HCT116 (cell line): ENCODE measurements around the gene DCN. TPM values are rescaled to one million over a fixed set of nuclear protein-coding genes. Genes with fewer than 3 reads are reported as not detected.
"Not testable (repeated sequence)": the region's sequence is repeated elsewhere in the genome, so short reads cannot be mapped to it uniquely, and the experiment has no call there.

Source experiments
- ATAC-seq: fragments of 200-7000 bp; cut with Tn5 transposase; 2 replicates; pipeline ENCODE4 v1.9.1; 2020; ENCODE audit warnings: mild to moderate bottlenecking, moderate library complexity
- BruUV-seq: library from RNA; stranded (reverse); fragments of 400-500 nt; replicated peaks from 2 replicates; lab custom pipeline; 2021; lab: Mats Ljungman, UMichigan
- CTCF ChIA-PET: fragments of 300-600 bp; sonication (Branson Sonifier 250); formaldehyde crosslinking; loops from one replicate; lab custom pipeline; 2021; ENCODE audit warnings: antibody characterized with exemption; lab: Charles Lee
- POLR2A ChIA-PET: fragments of 300-600, 350-600 bp; sonication (Branson Sonifier 250); formaldehyde crosslinking; loops from one replicate; lab custom pipeline; 2021; ENCODE audit warnings: antibody characterized with exemption; lab: Charles Lee
- RAD21 ChIA-PET, 2 experiments: fragments of 300-600 bp; sonication (Branson Sonifier 250); formaldehyde crosslinking; loops; one replicate each; lab custom pipeline; 2023; ENCODE audit warnings: low total read pairs in 2 of 2; ENCODE audit not compliant: uncharacterized antibody in 2 of 2, unreplicated experiment in 2 of 2, low non-redundant PET in 1 of 2; lab: Charles Lee
- DNase-seq: peaks from one replicate; pipeline ENCODE4 v3.0.0-alpha.2; 2010; ENCODE audit warnings: low read depth, low spot score
- H2AFZ ChIP-seq: fragments of 200-600 bp; shearing (Covaris generic), sonication (generic); 2 replicates; pipeline ENCODE4 v1.6.1; 2017; ENCODE audit warnings: low read depth, mixed run types, mixed read lengths, antibody characterized with exemption, low read length; ENCODE audit not compliant: poor library complexity, severe bottlenecking
- H3K27ac ChIP-seq: 2 replicates; pipeline ENCODE4 v1.5.1; 2012; ENCODE audit warnings: low read depth, low read length
- H3K27me3 ChIP-seq: fragments of 200-600 bp; sonication (generic); 2 replicates; pipeline ENCODE4 v1.6.1; 2016; ENCODE audit warnings: mixed run types, low read length, mixed read lengths; ENCODE audit not compliant: insufficient read depth
- H3K36me3 ChIP-seq, 2 experiments: fragments of 200-500 bp in 1 of 2; fragments of 200-600 bp in 1 of 2; sonication (Bioruptor generic) in 1 of 2; sonication (generic) in 1 of 2; 2 replicates each; pipeline versions ENCODE4 v1.5.1 to v1.6.1; 2014 to 2016; ENCODE audit warnings: low read length in 2 of 2, inconsistent platforms in 1 of 2, mixed read lengths in 1 of 2, mixed run types in 1 of 2; ENCODE audit not compliant: insufficient read depth in 2 of 2, control insufficient read depth in 1 of 2
- H3K4me1 ChIP-seq, 2 experiments: fragments of 200-600 bp in 1 of 2; sonication (generic) in 1 of 2; 2 replicates each; pipeline versions ENCODE4 v1.5.1 to v1.6.1; 2012 to 2017; ENCODE audit warnings: low read length in 2 of 2, inconsistent platforms in 1 of 2, mild to moderate bottlenecking in 1 of 2, mixed read lengths in 1 of 2, mixed run types in 1 of 2, moderate library complexity in 1 of 2; ENCODE audit not compliant: insufficient read depth in 2 of 2, control insufficient read depth in 1 of 2
- H3K4me2 ChIP-seq: fragments of 200-600 bp; sonication (generic); 2 replicates; pipeline ENCODE4 v1.6.1; 2017; ENCODE audit warnings: mixed run types, low read length, mixed read lengths
- H3K4me3 ChIP-seq, 2 experiments: fragments of 200-600 bp in 1 of 2; sonication (generic) in 1 of 2; replicated peaks in 1 of 2; 2 replicates each; pipeline ENCODE4 v1.5.1; 2011 to 2016; ENCODE audit warnings: low read length in 2 of 2, control low read depth in 1 of 2, low read depth in 1 of 2, mild to moderate bottlenecking in 1 of 2, mixed read lengths in 1 of 2, mixed run types in 1 of 2
- H3K79me2 ChIP-seq: fragments of 200-600 bp; sonication (generic); 2 replicates; pipeline ENCODE4 v1.6.1; 2017; ENCODE audit warnings: mild to moderate bottlenecking, mixed run types, low read length, moderate library complexity, mixed read lengths; ENCODE audit not compliant: insufficient read depth
- H3K9ac ChIP-seq: fragments of 200-600 bp; sonication (generic); 2 replicates; pipeline ENCODE4 v1.6.1; 2016; ENCODE audit warnings: low read length, mixed read lengths
- H3K9me2 ChIP-seq: fragments of 200-600 bp; sonication (generic), shearing (Covaris generic); 2 replicates; pipeline ENCODE4 v1.6.1; 2017; ENCODE audit warnings: mixed run types, mild to moderate bottlenecking, moderate library complexity; ENCODE audit not compliant: insufficient read depth
- H3K9me3 ChIP-seq, 2 experiments: fragments of 200-500 bp in 1 of 2; fragments of 200-600 bp in 1 of 2; sonication (Bioruptor generic) in 1 of 2; sonication (generic) in 1 of 2; 2 replicates each; pipeline ENCODE4 v1.6.1; 2014 to 2017; ENCODE audit warnings: low read length in 2 of 2, mixed read lengths in 2 of 2, inconsistent platforms in 1 of 2, low read depth in 1 of 2, mild to moderate bottlenecking in 1 of 2, mixed run types in 1 of 2, moderate library complexity in 1 of 2; ENCODE audit not compliant: control insufficient read depth in 1 of 2, insufficient read depth in 1 of 2
- H4K20me1 ChIP-seq: fragments of 200-600 bp; sonication (generic), shearing (Covaris generic); 2 replicates; pipeline ENCODE4 v1.6.1; 2017; ENCODE audit warnings: mixed run types, mild to moderate bottlenecking, moderate library complexity; ENCODE audit not compliant: insufficient read depth
- CBX3 ChIP-seq: IDR thresholded peaks from 2 replicates; pipeline ENCODE4 v1.6.1; 2012; ENCODE audit warnings: low read depth
- CEBPB ChIP-seq: IDR thresholded peaks from 2 replicates; pipeline ENCODE4 v1.6.1; 2012; ENCODE audit warnings: low read depth
- EGR1 ChIP-seq: IDR thresholded peaks from 2 replicates; pipeline ENCODE4 v1.6.1; 2012; ENCODE audit warnings: low read depth
- ELF1 ChIP-seq: IDR thresholded peaks from 2 replicates; pipeline ENCODE4 v1.6.1; 2012; ENCODE audit warnings: low read depth, borderline replicate concordance
- EZH2 ChIP-seq: fragments of 200-600 bp; sonication (generic); IDR thresholded peaks from 2 replicates; pipeline ENCODE4 v1.6.1; 2017; ENCODE audit warnings: antibody characterized with exemption, mixed run types
- EZH2phosphoT487 ChIP-seq: fragments of 200-600 bp; IDR thresholded peaks from 2 replicates; pipeline ENCODE4 v1.6.1; 2018; ENCODE audit warnings: antibody characterized with exemption, borderline replicate concordance
- FOSL1 ChIP-seq: IDR thresholded peaks from 2 replicates; pipeline ENCODE4 v1.6.1; 2012; ENCODE audit warnings: low read depth
- JUND ChIP-seq: IDR thresholded peaks from 2 replicates; pipeline ENCODE4 v1.6.1; 2012
- POLR2A ChIP-seq: IDR thresholded peaks from 2 replicates; pipeline ENCODE4 v1.7.0; 2011; ENCODE audit warnings: borderline replicate concordance; ENCODE audit not compliant: insufficient read depth, insufficient read length; ENCODE audit errors: extremely low read depth
- RAD21 ChIP-seq: IDR thresholded peaks from 2 replicates; pipeline ENCODE4 v1.6.1; 2012; ENCODE audit warnings: low read depth, mild to moderate bottlenecking
- REST ChIP-seq: IDR thresholded peaks from 2 replicates; pipeline ENCODE4 v1.6.1; 2012; ENCODE audit warnings: low read depth
- SIN3A ChIP-seq: IDR thresholded peaks from 2 replicates; pipeline ENCODE4 v1.6.1; 2012; ENCODE audit warnings: low read depth
- SRF ChIP-seq: IDR thresholded peaks from 2 replicates; pipeline ENCODE4 v1.6.1; 2012; ENCODE audit warnings: low read depth
- TCF7L2 ChIP-seq: IDR thresholded peaks from 2 replicates; pipeline ENCODE4 v1.7.0; 2011; ENCODE audit warnings: borderline replicate concordance, inconsistent platforms; ENCODE audit not compliant: insufficient read depth, insufficient read length; ENCODE audit errors: extremely low read depth
- YY1 ChIP-seq: IDR thresholded peaks from 2 replicates; pipeline ENCODE4 v1.6.1; 2011; ENCODE audit warnings: low read length, low read depth, moderate library complexity, mild to moderate bottlenecking; ENCODE audit not compliant: insufficient replicate concordance; ENCODE audit errors: extremely low read depth
- ZBTB33 ChIP-seq: IDR thresholded peaks from 2 replicates; pipeline ENCODE4 v1.6.1; 2011; ENCODE audit warnings: mild to moderate bottlenecking, low read length, moderate library complexity; ENCODE audit not compliant: insufficient replicate concordance; ENCODE audit errors: extremely low read depth
- ZFX ChIP-seq: fragments of 450-650 bp; IDR thresholded peaks from 2 replicates; pipeline ENCODE4 v1.6.1; 2017
- ZNF274 ChIP-seq: fragments of 200-500 bp; sonication (Bioruptor generic); IDR thresholded peaks from 2 replicates; pipeline ENCODE4 v1.6.1; 2014; ENCODE audit warnings: mild to moderate bottlenecking, low read depth, low read length, inconsistent platforms
- intact Hi-C: fragments of 100-400 bp; cut with micrococcal nuclease; formaldehyde crosslinking; loops from 2 replicates; pipeline ENCODE4 v1.10.0; 2022
- total RNA-seq: library from RNA; stranded (reverse); gene quantifications from one replicate; pipeline ENCODE4 v1.2.1, GENCODE V29; 2021; ENCODE audit not compliant: unreplicated experiment

Gene DCN
- total RNA-seq, 1 experiment from 2014 or later: 3.6 TPM

GRCh38 chr12:91210144-91210543 is 27.5 kb upstream of the DCN start:
- Histone ChIP-seq H3K9me3 (no peaks in the 10 kb centered on the region), H3K27me3 (no peaks in the 10 kb centered on the region), H3K9me2 (no peaks in the 10 kb centered on the region), H3K4me3 (no peak overlapping the region), H4K20me1 (no peaks in the 10 kb centered on the region), H3K9ac (no peak overlapping the region), H3K79me2 (no peaks in the 10 kb centered on the region), H3K27ac (no peak overlapping the region), H3K36me3 (no peaks in the 10 kb centered on the region), H3K4me1 (no peaks in the 10 kb centered on the region), H3K4me2 (no peak overlapping the region), H2AFZ (no peak overlapping the region)
- intact Hi-C loops: no loop called here
- ChIA-PET RAD21 (no interaction called here), CTCF (no interaction called here), POLR2A (no interaction called here)
- DNase-seq: no peak
- BruUV-seq: no TSS peak
- TF ChIP-seq ZBTB33: no peak
- TF ChIP-seq POLR2A: no peak
- no peak for TF ChIP-seq CBX3
- TF ChIP-seq REST: no peak
- TF ChIP-seq ZFX: no peak
- TF ChIP-seq EZH2: no peak
- no peak for TF ChIP-seq SIN3A
- no peak for TF ChIP-seq RAD21
- no peak for TF ChIP-seq ZNF274
- no peak for TF ChIP-seq EGR1
- TF ChIP-seq TCF7L2: no peak
- TF ChIP-seq EZH2phosphoT487: no peak
- no peak for TF ChIP-seq ELF1
- TF ChIP-seq JUND: no peak
- TF ChIP-seq YY1: no peak
- no peak for TF ChIP-seq SRF
- no peak for TF ChIP-seq CEBPB
- TF ChIP-seq FOSL1: no peak
- ATAC-seq: no peak

GRCh38 chr12:91207301-91207700 is 24.7 kb upstream of the DCN start:
- H3K79me2 ChIP-seq, H2AFZ ChIP-seq, H3K36me3 ChIP-seq, H3K4me3 ChIP-seq, POLR2A ChIA-PET, RAD21 ChIA-PET, intact Hi-C loops, H3K4me1 ChIP-seq, H3K9me2 ChIP-seq, ATAC-seq, DNase-seq, H3K27ac ChIP-seq, H3K27me3 ChIP-seq, H4K20me1 ChIP-seq, H3K9me3 ChIP-seq, CTCF ChIA-PET, H3K9ac ChIP-seq, H3K4me2 ChIP-seq, BruUV-seq: not testable (repeated sequence)
